Neural cell (in vitro differentiated cells): Measurements from ENCODE around the gene APBB2. TPM values are rescaled to one million over a fixed set of nuclear protein-coding genes. Genes with fewer than 3 reads are reported as not detected.

Experiments
- H2AFZ ChIP-seq: fragments of 200-600, 300-800 bp; sonication (generic), shearing (Covaris generic); 2 replicates; pipeline ENCODE4 v1.6.0; 2014; ENCODE audit warnings: low read depth, mild to moderate bottlenecking, antibody characterized with exemption, low read length, moderate library complexity
- H3F3A ChIP-seq: fragments of 200-600 bp; shearing (Covaris generic); 2 replicates; pipeline ENCODE4 v1.6.1; 2016; ENCODE audit warnings: mild to moderate bottlenecking, moderate library complexity, mixed read lengths, antibody characterized with exemption, low read length; ENCODE audit not compliant: insufficient read depth, poor library complexity, severe bottlenecking
- H3K27ac ChIP-seq: fragments of 200-600, 300-800 bp; sonication (generic), shearing (Covaris generic); 2 replicates; pipeline ENCODE4 v1.5.1; 2014; ENCODE audit warnings: mild to moderate bottlenecking, low read length, moderate library complexity
- H3K27me3 ChIP-seq: fragments of 300-800, 200-600 bp; sonication (generic), shearing (Covaris generic); 2 replicates; pipeline ENCODE4 v1.6.0; 2014; ENCODE audit warnings: mild to moderate bottlenecking, low read depth, low read length, moderate library complexity; ENCODE audit not compliant: insufficient read depth
- H3K36me3 ChIP-seq: fragments of 300-800, 200-600 bp; sonication (generic), shearing (Covaris generic); 2 replicates; pipeline ENCODE4 v1.5.1; 2014; ENCODE audit warnings: mild to moderate bottlenecking, antibody characterized with exemption, low read length, moderate library complexity; ENCODE audit not compliant: insufficient read depth
- H3K4me2 ChIP-seq: fragments of 300-800, 200-600 bp; sonication (generic), shearing (Covaris generic); 2 replicates; pipeline ENCODE4 v1.6.0; 2014; ENCODE audit warnings: mild to moderate bottlenecking, low read length
- H3K4me3 ChIP-seq: fragments of 300-800, 200-600 bp; sonication (generic), shearing (Covaris generic); 2 replicates; pipeline ENCODE4 v1.5.1; 2014; ENCODE audit warnings: mild to moderate bottlenecking, low read length, moderate library complexity
- H3K79me2 ChIP-seq: fragments of 200-600 bp; shearing (Covaris generic); replicated peaks from 2 replicates; pipeline ENCODE4 v1.6.0; 2014; ENCODE audit warnings: mild to moderate bottlenecking, low read length, moderate library complexity; ENCODE audit not compliant: insufficient read depth
- H3K9ac ChIP-seq: fragments of 300-800, 200-600 bp; sonication (generic), shearing (Covaris generic); 2 replicates; pipeline ENCODE4 v1.6.1; 2016; ENCODE audit warnings: mild to moderate bottlenecking, low read length, mixed read lengths
- H3K9me2 ChIP-seq: fragments of 200-600 bp; shearing (Covaris generic); 2 replicates; pipeline ENCODE4 v1.6.1; 2016; ENCODE audit warnings: mild to moderate bottlenecking, low read length, mixed read lengths; ENCODE audit not compliant: insufficient read depth
- H3K9me3 ChIP-seq: fragments of 200-600, 300-800 bp; sonication (generic), shearing (Covaris generic); 2 replicates; pipeline ENCODE4 v1.6.1; 2016; ENCODE audit warnings: mild to moderate bottlenecking, mixed run types, low read length, moderate library complexity, mixed read lengths
- H4K20me1 ChIP-seq: fragments of 200-600 bp; shearing (Covaris generic); 2 replicates; pipeline ENCODE4 v1.6.1; 2016; ENCODE audit warnings: mild to moderate bottlenecking, mixed run types; ENCODE audit not compliant: insufficient read depth
- CTCF ChIP-seq: fragments of 450-650 bp; IDR thresholded peaks from 2 replicates; pipeline ENCODE4 v1.5.1; 2014; ENCODE audit warnings: antibody characterized with exemption, mild to moderate bottlenecking, moderate library complexity; ENCODE audit not compliant: poor library complexity, severe bottlenecking
- EP300 ChIP-seq: fragments of 450-650 bp; conservative IDR thresholded peaks from 2 replicates; pipeline ENCODE4 v1.6.1; 2014; ENCODE audit warnings: antibody characterized with exemption, mild to moderate bottlenecking, moderate library complexity; ENCODE audit not compliant: poor library complexity, severe bottlenecking
- EZH2 ChIP-seq: fragments of 200-600, 300-800 bp; shearing (Covaris generic), sonication (generic); IDR thresholded peaks from 2 replicates; pipeline ENCODE4 v1.6.1; 2014; ENCODE audit warnings: antibody characterized with exemption, low read length, borderline replicate concordance, mild to moderate bottlenecking; ENCODE audit not compliant: insufficient read depth, poor library complexity, severe bottlenecking
- MXI1 ChIP-seq: fragments of 450-650 bp; conservative IDR thresholded peaks from 2 replicates; pipeline ENCODE4 v1.6.1; 2014; ENCODE audit warnings: antibody characterized with exemption, mild to moderate bottlenecking; ENCODE audit not compliant: poor library complexity, severe bottlenecking
- POLR2AphosphoS5 ChIP-seq: IDR thresholded peaks from 2 replicates; pipeline ENCODE4 v1.6.1; 2012
- RAD21 ChIP-seq: fragments of 450-650 bp; conservative IDR thresholded peaks from 2 replicates; pipeline ENCODE4 v1.6.1; 2014; ENCODE audit warnings: antibody characterized with exemption, mild to moderate bottlenecking, moderate library complexity
- REST ChIP-seq: IDR thresholded peaks from 2 replicates; pipeline ENCODE4 v1.6.1; 2012; ENCODE audit warnings: borderline replicate concordance
- SMC3 ChIP-seq: fragments of 450-650 bp; conservative IDR thresholded peaks from 2 replicates; pipeline ENCODE4 v1.6.1; 2014; ENCODE audit warnings: antibody characterized with exemption, mild to moderate bottlenecking, moderate library complexity; ENCODE audit not compliant: poor library complexity
- TAF1 ChIP-seq: IDR thresholded peaks from 2 replicates; pipeline ENCODE4 v1.6.1; 2012; ENCODE audit warnings: low read depth
- polyA plus RNA-seq: library from polyadenylated mRNA; depleted of rRNA; stranded (reverse); fragments of >200 nt; gene quantifications from 2 replicates; pipeline ENCODE4 v1.2.3, GENCODE V29; 2014

Gene APBB2
- polyA plus RNA-seq, 1 donor from 2014 or later, result 41.9 TPM

- H3K27ac ChIP-seq, result no peak overlapping the region
- no peaks in the 10 kb centered on the region for H3K9me3 ChIP-seq
- no peaks in the 10 kb centered on the region for H3F3A ChIP-seq
- no peak for TF ChIP-seq SMC3
- TF ChIP-seq POLR2AphosphoS5, result no peak
- no peak for TF ChIP-seq EP300
- no peak for TF ChIP-seq CTCF
- TF ChIP-seq EZH2, result no peak
- TF ChIP-seq TAF1, result no peak
- no peak for TF ChIP-seq REST
- no peak for TF ChIP-seq MXI1
- H3K4me3 ChIP-seq, result no peak overlapping the region
- H3K79me2 ChIP-seq, result no peaks in the 10 kb centered on the region
- H3K9me2 ChIP-seq, result no peaks in the 10 kb centered on the region
- no peak overlapping the region for H3K9ac ChIP-seq
- no peak overlapping the region for H2AFZ ChIP-seq
- no peak overlapping the region for H3K4me2 ChIP-seq
- H4K20me1 ChIP-seq, result no peaks in the 10 kb centered on the region
- H3K36me3 ChIP-seq, result no peaks in the 10 kb centered on the region
- H3K27me3 ChIP-seq, result no peaks in the 10 kb centered on the region
These were observed 230.3 kb downstream of the APBB2 start for GRCh38 chr4:40984051-40984450.

- Histone ChIP-seq H3K27me3 (no peaks in the 10 kb centered on the region), H3K9me2 (no peaks in the 10 kb centered on the region), H3K36me3 (no peaks in the 10 kb centered on the region), H2AFZ (no peak overlapping the region), H4K20me1 (no peaks in the 10 kb centered on the region), H3K4me3 (no peak overlapping the region), H3K9me3 (no peaks in the 10 kb centered on the region), H3K27ac (no peak overlapping the region), H3K79me2 (no peaks in the 10 kb centered on the region), H3F3A (no peaks in the 10 kb centered on the region), H3K9ac (no peak overlapping the region), H3K4me2 (no peak overlapping the region)
- TF ChIP-seq POLR2AphosphoS5 (no peak), EZH2 (no peak), CTCF (no peak), TAF1 (no peak), REST (no peak), MXI1 (no peak), SMC3 (no peak), RAD21 (no peak), EP300 (no peak)
These were observed 233.9 kb downstream of the APBB2 start for GRCh38 chr4:40980318-40980883.
